Measurements from ENCODE around the gene TBC1D9B. TPM values are rescaled to one million over a fixed set of nuclear protein-coding genes. Genes with fewer than 3 reads are reported as not detected.
A peak's percentile ranks its signal among the peaks of the same experiment; 100 is the strongest.

Gene TBC1D9B
- total RNA-seq, 1 donor from 2014 or later: 136 TPM

DNA sequence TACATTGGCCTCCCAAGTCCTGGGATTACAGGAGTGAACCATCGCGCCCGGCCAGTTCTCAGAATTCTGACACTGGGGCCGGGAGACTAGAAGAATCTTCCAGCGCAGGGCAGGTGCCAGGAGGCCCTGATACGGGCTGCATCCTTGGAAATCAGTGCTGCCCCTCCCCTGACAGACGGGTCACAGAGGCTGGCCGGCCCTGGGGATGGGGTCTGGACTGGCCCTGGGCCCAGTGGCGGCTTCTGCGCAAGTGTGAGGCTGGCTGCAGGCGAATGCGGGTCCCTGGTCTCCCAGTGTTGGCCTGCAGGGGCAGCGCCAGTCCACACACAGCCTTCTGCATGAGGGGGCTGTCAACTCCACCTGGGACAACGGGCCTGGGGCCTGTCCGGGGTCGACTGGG, 831 bp upstream of the TBC1D9B start:
- DNase-seq (ENCODE audit: extremely low spot score, unreplicated experiment): no peak
- Mint-ChIP-seq H3K27me3 (ENCODE audit: unreplicated experiment) (no peaks in the 10 kb centered on the region), H3K9me3 (ENCODE audit: unreplicated experiment) (no peaks in the 10 kb centered on the region)

DNA sequence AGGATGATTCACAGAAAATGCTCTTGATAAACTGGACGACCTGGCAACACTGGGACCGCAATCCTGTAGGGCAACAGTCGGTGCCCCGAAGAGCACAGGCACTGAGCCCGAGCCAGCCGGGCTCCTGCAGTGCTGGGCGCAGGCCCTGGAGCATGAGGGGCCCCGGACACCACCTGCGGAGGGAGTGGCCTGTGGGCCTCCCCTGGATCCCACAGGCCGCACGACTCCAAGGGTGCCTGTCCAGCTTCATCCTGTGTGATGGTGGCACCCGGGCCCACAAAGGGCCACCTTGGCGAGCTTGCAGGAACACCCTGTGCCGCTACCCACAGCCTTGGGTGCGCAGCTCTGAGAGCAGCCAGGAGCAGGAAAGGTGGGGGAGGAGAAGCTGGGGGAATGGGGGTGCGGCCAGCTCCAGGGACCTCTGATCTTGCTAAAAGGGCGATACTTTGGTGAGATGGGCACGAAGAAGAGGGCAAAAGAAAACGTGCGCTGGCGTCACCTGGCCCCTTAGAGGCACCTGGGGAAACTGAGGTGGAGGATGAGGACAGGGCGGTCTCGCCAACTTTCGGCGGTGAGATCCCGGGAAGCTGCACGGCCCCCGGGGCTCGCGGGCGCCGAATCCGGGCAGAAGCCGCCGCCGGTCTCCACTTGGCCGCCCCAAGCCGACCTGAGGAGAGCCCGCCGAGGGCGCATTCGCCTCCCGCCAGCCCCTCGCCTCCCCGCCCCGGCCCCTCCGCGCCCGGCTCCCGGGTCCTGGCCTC, 722 bp downstream of the TBC1D9B start:
- peaks cover 16% of the 10 kb centered on the region for H3K4me1 Mint-ChIP-seq (ENCODE audit: unreplicated experiment)
- no peaks in the 10 kb centered on the region for H3K9me3 Mint-ChIP-seq (ENCODE audit: unreplicated experiment)
- H3K4me3 Mint-ChIP-seq (ENCODE audit: unreplicated experiment): peak overlapping the region; percentile 85
- no peaks in the 10 kb centered on the region for H3K27me3 Mint-ChIP-seq (ENCODE audit: unreplicated experiment)
- DNase-seq (ENCODE audit: extremely low spot score, unreplicated experiment): no peak
- TF ChIP-seq CTCF (IDR thresholded peaks at IDR 0.05): no peak
- peaks cover 8% of the 10 kb centered on the region for H3K36me3 Mint-ChIP-seq (ENCODE audit: unreplicated experiment)
- H3K27ac Mint-ChIP-seq (ENCODE audit: unreplicated experiment): peak overlapping the region; percentile 72

More for the DNA sequence above, 831 bp upstream of the TBC1D9B start:
- Mint-ChIP-seq H3K4me1 (ENCODE audit: unreplicated experiment) (peaks cover 19% of the 10 kb centered on the region), H3K36me3 (ENCODE audit: unreplicated experiment) (peaks cover 7% of the 10 kb centered on the region), H3K27ac (ENCODE audit: unreplicated experiment) (peak overlapping the region; percentile 68), H3K4me3 (ENCODE audit: unreplicated experiment) (peak overlapping the region; percentile 71)
- peak; percentile 17 for TF ChIP-seq CTCF (IDR thresholded peaks at IDR 0.05)

DNA sequence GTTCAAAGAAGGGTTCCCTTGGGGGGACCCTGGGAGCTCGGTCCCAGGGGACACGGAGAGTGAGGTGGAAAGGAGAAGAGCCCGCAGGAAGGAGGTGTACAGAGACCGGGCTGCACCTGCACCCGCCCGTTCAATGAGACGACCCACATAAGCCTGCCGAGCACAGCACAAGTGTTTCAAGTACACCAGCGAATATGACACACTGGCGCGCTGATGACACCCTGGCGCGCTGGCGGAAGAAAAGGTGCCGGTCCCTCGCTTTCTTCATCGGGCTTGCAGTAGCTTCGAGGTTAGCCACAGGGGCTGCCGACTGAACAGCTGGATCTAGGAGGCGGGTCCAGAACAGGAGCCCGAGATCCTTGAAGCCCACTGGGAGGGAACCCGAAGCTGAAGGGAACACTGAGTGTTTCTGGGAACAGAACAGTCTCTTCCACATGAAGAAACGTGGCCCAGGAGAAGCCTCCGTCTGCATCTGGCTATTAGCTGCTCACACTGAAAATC, 1.4 kb downstream of the TBC1D9B start:
- no peak for DNase-seq (ENCODE audit: extremely low spot score, unreplicated experiment)
- Mint-ChIP-seq H3K9me3 (ENCODE audit: unreplicated experiment) (no peaks in the 10 kb centered on the region), H3K27ac (ENCODE audit: unreplicated experiment) (peak overlapping the region; percentile 14), H3K4me1 (ENCODE audit: unreplicated experiment) (peaks cover 16% of the 10 kb centered on the region), H3K36me3 (ENCODE audit: unreplicated experiment) (peaks cover 10% of the 10 kb centered on the region), H3K27me3 (ENCODE audit: unreplicated experiment) (no peaks in the 10 kb centered on the region), H3K4me3 (ENCODE audit: unreplicated experiment) (peak overlapping the region; percentile 85)
- no peak for TF ChIP-seq CTCF (IDR thresholded peaks at IDR 0.05)

GRCh38 chr5:179905161-179905560, 2.5 kb downstream of the TBC1D9B start:
- H3K27me3 Mint-ChIP-seq (ENCODE audit: unreplicated experiment): no peaks in the 10 kb centered on the region
- TF ChIP-seq CTCF (IDR thresholded peaks at IDR 0.05): no peak
- peaks cover 16% of the 10 kb centered on the region for H3K36me3 Mint-ChIP-seq (ENCODE audit: unreplicated experiment)
- no peaks in the 10 kb centered on the region for H3K9me3 Mint-ChIP-seq (ENCODE audit: unreplicated experiment)
- H3K4me3 Mint-ChIP-seq (ENCODE audit: unreplicated experiment): no peak overlapping the region
- peaks cover 16% of the 10 kb centered on the region for H3K4me1 Mint-ChIP-seq (ENCODE audit: unreplicated experiment)
- DNase-seq (ENCODE audit: extremely low spot score, unreplicated experiment): no peak
- H3K27ac Mint-ChIP-seq (ENCODE audit: unreplicated experiment): no peak overlapping the region

DNA sequence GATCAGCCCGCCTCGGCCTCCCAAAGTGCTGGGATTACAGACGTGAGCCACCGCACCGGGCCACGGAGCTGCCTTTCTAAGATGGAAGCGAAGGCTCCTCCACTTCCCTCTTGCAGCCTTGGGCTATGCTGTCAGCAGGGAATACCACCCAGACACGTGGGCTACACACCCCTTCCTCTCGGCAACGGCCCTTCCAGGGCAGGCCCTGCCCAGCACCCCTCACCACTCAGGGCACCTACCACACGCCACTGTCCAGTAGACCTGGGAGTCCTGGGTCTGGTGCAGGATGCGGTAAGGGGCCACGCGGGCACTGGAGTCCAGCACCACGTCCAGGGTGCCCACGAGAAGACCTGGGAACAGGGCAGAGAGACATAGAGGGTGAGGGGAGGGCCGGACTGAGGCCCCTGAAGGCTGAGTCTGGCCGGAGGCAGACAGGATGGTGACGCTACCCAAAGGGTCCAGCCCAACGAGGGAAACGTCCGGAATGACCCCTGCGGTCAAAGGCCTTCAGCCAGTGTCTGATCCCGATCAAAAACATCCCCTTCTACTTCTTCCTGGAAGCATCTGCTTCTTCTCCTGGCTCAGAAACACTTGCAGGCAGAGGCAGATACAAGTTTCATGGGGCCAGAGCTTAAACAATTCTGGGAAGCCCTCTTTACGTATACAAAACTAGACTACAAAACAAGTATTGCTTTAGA, 3.1 kb downstream of the TBC1D9B start:
- TF ChIP-seq CTCF (IDR thresholded peaks at IDR 0.05): no peak
- no peak for DNase-seq (ENCODE audit: extremely low spot score, unreplicated experiment)
- Mint-ChIP-seq H3K9me3 (ENCODE audit: unreplicated experiment) (no peaks in the 10 kb centered on the region), H3K4me1 (ENCODE audit: unreplicated experiment) (peaks cover 16% of the 10 kb centered on the region), H3K4me3 (ENCODE audit: unreplicated experiment) (no peak overlapping the region), H3K27ac (ENCODE audit: unreplicated experiment) (no peak overlapping the region), H3K36me3 (ENCODE audit: unreplicated experiment) (peaks cover 18% of the 10 kb centered on the region), H3K27me3 (ENCODE audit: unreplicated experiment) (no peaks in the 10 kb centered on the region)

Data from osteocyte (in vitro differentiated cells).